Measurements from ENCODE around the gene PLA2G4A.

The PLA2G4A gene

DNA sequence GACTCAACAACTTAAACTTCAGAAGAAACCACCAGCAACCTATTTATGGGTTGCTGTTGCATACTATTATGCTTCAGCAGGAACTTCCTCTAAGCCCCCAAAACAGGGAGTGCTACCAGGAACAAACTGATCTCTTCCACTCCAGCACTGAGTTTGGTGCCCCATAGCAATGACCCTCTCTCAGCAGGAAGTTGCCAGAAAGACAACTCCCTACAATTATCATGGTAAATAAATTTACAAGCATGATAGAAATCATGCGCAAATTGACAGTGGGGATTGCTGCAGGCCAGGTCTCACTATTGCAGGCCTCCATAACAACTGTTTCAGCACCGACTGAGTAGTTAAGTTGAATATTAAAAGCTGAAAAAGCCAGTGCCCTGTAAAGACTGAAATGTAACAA is 180.6 kb downstream of the PLA2G4A start:
- H3K27ac ChIP-seq = no peak overlapping the region
- ChIA-PET CTCF (no interaction called here), POLR2A (ENCODE audit: low non-redundant PET) (no interaction called here)
- TF ChIP-seq, protein P1, sequence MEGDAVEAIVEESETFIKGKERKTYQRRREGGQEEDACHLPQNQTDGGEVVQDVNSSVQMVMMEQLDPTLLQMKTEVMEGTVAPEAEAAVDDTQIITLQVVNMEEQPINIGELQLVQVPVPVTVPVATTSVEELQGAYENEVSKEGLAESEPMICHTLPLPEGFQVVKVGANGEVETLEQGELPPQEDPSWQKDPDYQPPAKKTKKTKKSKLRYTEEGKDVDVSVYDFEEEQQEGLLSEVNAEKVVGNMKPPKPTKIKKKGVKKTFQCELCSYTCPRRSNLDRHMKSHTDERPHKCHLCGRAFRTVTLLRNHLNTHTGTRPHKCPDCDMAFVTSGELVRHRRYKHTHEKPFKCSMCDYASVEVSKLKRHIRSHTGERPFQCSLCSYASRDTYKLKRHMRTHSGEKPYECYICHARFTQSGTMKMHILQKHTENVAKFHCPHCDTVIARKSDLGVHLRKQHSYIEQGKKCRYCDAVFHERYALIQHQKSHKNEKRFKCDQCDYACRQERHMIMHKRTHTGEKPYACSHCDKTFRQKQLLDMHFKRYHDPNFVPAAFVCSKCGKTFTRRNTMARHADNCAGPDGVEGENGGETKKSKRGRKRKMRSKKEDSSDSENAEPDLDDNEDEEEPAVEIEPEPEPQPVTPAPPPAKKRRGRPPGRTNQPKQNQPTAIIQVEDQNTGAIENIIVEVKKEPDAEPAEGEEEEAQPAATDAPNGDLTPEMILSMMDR (conservative IDR thresholded peaks at IDR 0.05; ENCODE audit: low read depth) = no peak
- no peak for DNase-seq (ENCODE audit: low spot score)

DNA sequence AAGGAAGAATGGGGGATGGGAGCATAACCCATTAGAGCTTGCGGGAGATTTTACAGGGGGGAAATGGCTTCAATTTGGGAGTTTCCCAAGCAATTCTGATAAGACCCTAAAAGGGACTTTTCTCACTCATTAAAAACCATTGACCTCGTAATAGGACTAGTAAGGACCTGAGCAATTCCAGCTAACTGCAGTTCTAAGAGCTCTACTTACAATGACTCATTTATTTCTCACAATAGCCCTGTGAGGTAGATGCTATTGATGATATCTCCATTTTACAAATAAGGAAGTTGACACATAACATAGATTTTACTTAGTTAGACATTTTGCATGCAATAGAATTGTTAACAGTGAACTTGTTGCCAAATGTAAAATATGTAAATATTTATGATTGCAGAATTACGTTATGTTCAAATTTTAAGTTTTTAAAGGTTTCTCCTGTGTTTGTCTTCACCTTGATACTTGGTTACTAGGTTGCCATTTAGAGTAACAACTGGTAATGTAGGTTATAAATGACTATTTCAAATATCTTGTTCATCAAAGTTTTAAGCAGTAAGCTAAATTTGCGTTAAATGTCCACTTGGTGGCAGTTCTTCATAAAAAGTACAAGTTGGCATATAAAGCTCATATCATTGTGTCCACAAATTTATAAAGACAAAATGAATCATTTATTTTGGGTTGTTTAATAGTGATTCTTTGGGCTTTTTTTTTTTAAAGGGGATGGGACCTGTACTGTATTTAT is 182.0 kb downstream of the PLA2G4A start:
- POLR2A ChIA-PET (ENCODE audit: low non-redundant PET) = no interaction called here
- TF ChIP-seq, protein P1 (conservative IDR thresholded peaks at IDR 0.05; ENCODE audit: low read depth) = no peak
- no peak overlapping the region for H3K27ac ChIP-seq
- CTCF ChIA-PET = interaction anchor here (0.6 to 1.0 kb wide), 3 partner anchors 319 to 1464 kb away, joined by 3 to 5 read pairs (median 3); no protein-coding TSS in a partner anchor
- no peak for DNase-seq (ENCODE audit: low spot score)

- DNase-seq (ENCODE audit: low spot score) = no peak
- no peak overlapping the region for H3K27ac ChIP-seq
- TF ChIP-seq, protein P1 (conservative IDR thresholded peaks at IDR 0.05; ENCODE audit: low read depth) = no peak
- CTCF ChIA-PET = no interaction called here
- POLR2A ChIA-PET (ENCODE audit: low non-redundant PET) = no interaction called here
Measured at GRCh38 chr1:187013582-187014200, 184.9 kb downstream of the PLA2G4A start.

DNA sequence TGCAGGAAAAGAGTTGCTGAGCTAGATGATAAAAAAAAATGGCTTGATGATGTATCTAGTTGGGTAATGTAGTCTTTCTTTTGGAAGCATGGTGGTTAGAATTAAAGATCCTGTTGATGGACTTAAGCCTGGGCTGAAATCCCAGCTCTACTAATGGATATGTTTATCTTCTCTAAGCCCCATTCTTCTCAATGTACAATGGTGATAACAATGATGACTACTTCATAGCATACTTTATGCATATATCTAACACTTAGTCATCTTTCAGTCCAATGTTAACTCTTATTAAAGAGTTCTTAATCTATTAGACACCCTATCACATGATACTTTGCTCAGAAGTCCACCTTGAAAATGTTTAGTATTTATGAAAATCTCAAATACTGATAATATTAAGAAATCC is 189.5 kb downstream of the PLA2G4A start:
- POLR2A ChIA-PET (ENCODE audit: low non-redundant PET) = no interaction called here

GRCh38 chr1:187027253-187027652 is 198.5 kb downstream of the PLA2G4A start:
- DNase-seq (ENCODE audit: low spot score) = no peak
- H3K27ac ChIP-seq = no peak overlapping the region
- TF ChIP-seq, protein P1 (conservative IDR thresholded peaks at IDR 0.05; ENCODE audit: low read depth) = no peak
- CTCF ChIA-PET = no interaction called here
- POLR2A ChIA-PET (ENCODE audit: low non-redundant PET) = no interaction called here

More for the DNA sequence above, 189.5 kb downstream of the PLA2G4A start:
- CTCF ChIA-PET = no interaction called here
- TF ChIP-seq, protein P1 (conservative IDR thresholded peaks at IDR 0.05; ENCODE audit: low read depth) = no peak
- H3K27ac ChIP-seq = no peak overlapping the region
- DNase-seq (ENCODE audit: low spot score) = no peak

- no peak for DNase-seq (ENCODE audit: low spot score)
- no peak overlapping the region for H3K27ac ChIP-seq
- TF ChIP-seq, protein P1 (conservative IDR thresholded peaks at IDR 0.05; ENCODE audit: low read depth) = no peak
- CTCF ChIA-PET = interaction anchor here (0.6 kb wide), 1 partner anchor 29 kb away, joined by 3 read pairs; no protein-coding TSS in a partner anchor
- POLR2A ChIA-PET (ENCODE audit: low non-redundant PET) = no interaction called here
Measured at GRCh38 chr1:187032316-187032981, 203.7 kb downstream of the PLA2G4A start.
